HG03439 (cell line): ENCODE results near the gene TMPRSS9.
"Not testable (repeated sequence)": the region's sequence is repeated elsewhere in the genome, so short reads cannot be mapped to it uniquely, and the experiment has no call there.

Experiments used
- ATAC-seq: cut with Tn5 transposase; IDR thresholded peaks from one replicate; pipeline ENCODE4 v1.9.1; 2021; ENCODE audit warnings: mild to moderate bottlenecking, moderate library complexity; ENCODE audit not compliant: unreplicated experiment

Gene TMPRSS9

GRCh38 chr19:2416321-2417097 is 56.4 kb downstream of the TMPRSS9 start:
- ATAC-seq, result no peak

DNA sequence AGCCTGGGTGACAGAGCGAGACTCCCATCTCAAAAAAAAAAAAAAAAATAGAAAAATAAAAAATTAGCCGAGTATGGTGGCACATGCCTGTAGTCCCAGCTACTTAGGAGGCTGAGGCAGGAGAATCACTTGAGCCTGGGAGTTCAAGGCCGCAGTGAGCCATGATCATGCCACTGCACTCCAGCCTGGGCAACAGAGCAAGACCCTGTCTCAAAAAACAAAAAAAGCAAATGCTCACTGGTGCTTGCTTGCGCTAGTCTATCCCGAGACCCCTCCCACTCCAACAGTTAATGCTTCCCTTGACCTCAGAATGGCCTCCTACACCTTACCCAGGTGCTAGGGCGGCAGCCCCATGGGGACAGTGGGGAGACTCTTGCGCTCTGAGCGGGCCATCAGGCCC is 57.4 kb downstream of the TMPRSS9 start:
- not testable (repeated sequence) for ATAC-seq

GRCh38 chr19:2417881-2418406 is 57.9 kb downstream of the TMPRSS9 start:
- ATAC-seq, result no peak

- ATAC-seq, result no peak
Observed at GRCh38 chr19:2419754-2420153, 59.7 kb downstream of the TMPRSS9 start.

DNA sequence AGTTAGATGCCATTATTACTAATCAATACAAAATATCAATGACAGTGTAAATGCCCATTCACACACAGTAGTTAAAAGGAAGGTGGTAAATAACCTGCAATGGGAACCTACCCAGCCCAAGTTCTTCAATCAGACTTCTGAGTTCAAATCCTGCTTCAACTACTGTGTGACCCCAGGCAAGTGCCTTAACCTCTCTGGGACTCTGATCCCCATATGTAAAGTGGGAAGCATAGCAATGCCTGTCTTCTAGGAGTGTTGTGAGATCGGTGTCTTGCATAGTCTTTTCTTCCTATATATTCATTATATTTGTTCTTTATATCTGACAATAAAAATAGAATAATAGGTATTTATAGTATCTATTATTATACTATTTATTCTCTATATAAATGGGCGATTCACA is 60.4 kb downstream of the TMPRSS9 start:
- ATAC-seq, result no peak

DNA sequence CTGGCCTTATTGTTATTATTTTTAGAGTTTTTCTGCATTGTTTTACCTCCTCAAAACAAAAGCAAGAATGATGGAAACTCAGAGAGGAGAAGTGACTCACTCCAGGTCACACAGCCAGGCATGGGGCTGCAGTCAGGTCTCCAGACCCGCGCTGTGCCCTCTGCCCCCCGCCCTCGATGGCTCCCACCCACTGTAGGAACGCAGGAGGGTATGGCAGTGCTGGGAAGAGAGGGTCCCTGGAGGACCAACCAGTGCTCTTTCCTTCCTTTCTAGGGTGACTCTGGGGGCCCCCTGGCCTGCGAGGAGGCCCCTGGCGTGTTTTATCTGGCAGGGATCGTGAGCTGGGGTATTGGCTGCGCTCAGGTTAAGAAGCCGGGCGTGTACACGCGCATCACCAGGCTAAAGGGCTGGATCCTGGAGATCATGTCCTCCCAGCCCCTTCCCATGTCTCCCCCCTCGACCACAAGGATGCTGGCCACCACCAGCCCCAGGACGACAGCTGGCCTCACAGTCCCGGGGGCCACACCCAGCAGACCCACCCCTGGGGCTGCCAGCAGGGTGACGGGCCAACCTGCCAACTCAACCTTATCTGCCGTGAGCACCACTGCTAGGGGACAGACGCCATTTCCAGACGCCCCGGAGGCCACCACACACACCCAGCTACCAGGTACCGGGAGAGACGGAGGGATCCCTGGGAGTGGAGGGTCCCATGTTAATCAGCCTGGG is 61.7 kb downstream of the TMPRSS9 start:
- no peak for ATAC-seq

DNA sequence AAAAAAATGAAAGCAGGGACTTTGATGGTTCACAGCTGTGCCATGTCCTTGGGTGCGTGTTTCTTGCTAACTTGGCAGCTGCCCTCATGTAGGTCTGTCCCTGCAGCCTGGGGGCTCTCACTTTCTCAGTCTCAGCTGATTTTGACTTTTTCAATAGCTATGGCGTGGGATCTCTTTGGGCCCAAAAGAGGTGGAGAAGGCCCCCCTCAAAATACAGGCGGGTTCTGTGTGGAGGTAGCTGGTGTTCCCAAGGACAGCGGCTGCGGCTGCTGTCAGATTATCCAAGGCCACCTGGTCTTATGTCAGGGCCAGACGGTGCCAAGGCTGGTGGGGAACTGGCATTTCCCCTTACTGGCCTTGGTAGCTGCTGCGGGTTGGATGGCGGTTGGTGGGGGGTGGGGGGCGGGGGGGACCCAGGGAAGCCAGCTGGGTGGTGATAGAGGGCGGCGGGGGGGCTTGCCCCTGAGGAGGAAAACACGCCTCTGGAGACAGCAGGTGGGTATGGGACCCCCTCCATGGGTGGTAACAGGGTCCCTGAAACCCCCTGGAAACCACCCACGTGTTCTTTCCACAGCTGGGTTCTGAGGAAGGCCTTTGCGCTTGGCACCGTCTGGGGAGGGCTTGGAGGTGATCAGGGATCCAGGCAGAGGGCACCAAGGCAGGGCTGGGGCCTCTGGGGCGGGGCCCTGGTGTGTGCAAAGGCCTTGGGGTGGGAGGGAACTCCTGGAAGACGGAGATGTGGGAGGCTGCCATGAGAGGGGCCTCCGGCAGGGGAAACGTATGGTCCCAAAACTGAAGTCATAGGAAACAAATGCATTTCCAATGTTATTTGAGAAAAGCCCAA is 63.2 kb downstream of the TMPRSS9 start:
- ATAC-seq, result no peak

DNA sequence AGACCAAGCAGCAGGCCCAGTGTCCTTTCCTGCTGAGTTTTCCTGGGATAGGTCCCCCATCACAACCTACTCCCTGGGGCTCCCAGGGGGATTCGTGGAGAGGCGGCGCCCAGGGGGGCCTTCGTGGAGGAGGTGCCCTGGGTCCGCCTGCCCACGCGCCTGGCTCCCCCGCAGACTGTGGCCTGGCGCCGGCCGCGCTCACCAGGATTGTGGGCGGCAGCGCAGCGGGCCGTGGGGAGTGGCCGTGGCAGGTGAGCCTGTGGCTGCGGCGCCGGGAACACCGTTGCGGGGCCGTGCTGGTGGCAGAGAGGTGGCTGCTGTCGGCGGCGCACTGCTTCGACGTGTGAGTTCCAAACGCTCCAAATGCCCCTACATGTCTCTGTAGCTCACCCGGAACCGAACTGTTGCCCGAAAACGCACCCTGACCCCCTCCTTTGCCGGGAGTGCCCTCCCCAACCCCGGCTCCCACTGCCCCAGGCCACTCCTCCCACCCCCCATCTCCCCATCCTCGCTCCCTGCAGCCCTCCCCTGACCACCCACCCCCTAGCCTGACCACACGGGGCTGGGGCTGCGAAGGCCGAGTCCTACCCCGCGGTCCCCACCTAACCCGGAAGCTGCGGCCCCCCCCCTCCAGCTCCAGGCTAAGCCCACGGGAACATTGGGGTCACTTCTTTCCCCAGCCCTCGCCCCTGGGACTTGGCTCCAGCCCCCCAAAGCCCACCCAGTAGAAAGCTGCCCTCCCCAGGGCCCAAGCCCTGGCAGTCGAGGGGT is 64.0 kb downstream of the TMPRSS9 start:
- ATAC-seq, result no peak

- no peak for ATAC-seq
Observed at GRCh38 chr19:2424686-2425621, 64.9 kb downstream of the TMPRSS9 start.

GRCh38 chr19:2425622-2426581 is 65.8 kb downstream of the TMPRSS9 start:
- ATAC-seq, result no peak

GRCh38 chr19:2426611-2427428 is 66.8 kb downstream of the TMPRSS9 start:
- ATAC-seq, result peak; percentile 14

DNA sequence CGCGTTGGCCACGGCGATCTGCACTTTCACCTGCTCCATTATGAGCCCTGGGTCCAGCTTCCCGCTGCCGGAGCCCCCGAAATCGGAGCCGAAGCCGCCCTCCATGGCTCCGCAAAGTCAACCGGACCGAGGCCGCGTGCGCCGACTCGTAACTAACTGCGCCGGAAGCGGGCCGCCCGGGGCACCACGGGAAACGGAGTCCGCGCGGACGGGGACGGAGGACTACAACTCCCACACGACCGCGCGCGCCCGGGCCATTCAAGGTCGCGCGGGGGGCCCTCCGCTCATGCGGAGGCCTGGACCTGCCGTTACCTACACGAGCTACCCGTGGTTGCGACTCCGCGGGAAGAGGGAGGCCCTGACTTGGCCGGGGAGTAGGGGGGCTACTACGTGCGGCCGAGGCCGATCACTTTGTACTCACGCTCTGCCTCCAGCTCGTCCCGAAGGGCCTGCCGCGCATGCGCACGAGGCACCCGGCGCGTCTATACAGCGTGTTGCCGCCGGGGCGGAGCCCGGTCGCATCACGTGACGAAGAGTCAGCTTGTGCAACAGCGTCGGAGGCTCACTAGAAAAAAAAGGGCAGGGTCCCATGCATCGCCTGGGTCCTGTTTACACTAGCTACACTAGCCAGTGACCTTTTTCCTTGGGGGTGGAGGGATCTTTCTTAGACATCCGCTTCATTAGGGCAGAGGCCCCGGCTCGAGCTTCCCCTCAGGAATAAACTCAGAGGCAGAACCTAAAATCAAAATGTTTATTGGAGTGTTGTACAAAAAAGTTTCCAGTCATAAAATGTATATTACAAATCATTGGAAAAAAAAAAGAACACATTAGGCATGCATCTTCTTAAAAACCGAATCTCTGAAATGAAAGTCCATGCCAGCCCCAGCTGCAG is 67.6 kb downstream of the TMPRSS9 start, which contains the start of gene TIMM13:
TSS of gene TIMM13 (minus strand) at position 158 of the 892 bp plus-strand sequence. CDS start at position 105, 53 bp downstream.
- ATAC-seq, result peak; percentile 74

DNA sequence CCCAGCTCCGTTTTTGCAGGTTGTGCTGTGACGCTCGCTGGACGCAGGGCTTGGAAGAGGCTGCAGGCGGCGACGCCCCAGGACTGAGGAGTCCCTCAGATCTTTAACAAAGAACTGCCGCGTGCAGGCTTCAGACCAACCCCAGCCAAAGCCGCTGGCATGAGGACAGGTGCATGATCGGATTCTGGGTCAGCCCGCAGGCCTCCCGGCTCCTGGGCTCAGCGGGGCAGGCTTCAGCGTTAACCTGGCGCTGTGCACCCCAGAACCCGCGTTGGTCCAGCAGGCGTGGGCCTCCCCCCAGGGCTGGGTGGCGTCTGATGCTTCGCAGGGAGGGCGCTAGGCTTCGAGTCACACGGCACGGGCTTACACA is 68.2 kb downstream of the TMPRSS9 start:
- no peak for ATAC-seq

DNA sequence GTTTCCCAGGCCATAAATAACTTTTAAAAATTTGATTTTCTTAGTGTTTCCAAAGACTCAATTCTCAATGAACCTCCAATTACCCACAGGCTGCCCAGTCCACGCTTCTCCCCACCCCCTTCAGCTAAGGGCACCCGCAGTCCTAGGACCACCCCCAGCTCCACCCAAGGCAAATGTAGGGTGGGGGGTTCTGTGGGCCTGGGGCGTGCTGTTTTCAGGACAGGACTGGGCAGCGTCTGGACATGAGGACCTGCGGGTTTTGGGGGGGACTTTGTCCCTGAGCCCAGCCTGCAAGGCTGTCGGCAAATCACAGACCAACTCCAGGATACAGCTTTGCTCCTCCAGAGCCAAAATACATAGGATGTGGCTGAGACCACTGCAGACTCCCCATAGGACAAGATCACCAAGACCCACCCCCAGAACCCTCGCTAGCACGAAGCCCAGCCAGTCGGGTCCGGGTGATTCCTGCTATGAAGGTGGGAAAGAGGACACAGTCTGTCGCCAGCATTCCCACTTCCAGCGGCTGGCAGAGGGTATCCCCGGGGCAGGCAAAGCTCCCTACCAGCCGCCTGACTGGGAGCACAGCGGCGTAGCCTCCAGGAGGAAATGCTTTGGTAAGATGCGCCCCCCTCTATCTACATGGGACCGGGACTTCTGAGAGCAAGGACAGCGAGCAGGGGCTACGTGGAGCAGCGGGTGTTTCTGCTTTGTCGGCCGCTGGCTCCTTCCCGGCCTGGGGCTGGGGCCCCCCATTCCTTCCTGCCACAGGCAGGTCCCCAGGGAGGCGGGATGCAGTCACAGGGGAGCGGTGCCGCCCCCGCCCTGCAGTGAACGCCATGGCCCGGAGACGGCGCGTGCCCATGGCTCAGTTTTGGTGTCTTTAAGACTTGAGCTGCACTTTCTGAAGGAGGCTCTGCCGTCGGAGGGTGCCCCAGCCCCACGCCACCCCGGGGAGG is 69.0 kb downstream of the TMPRSS9 start:
- ATAC-seq, result no peak

- no peak for ATAC-seq
Observed at GRCh38 chr19:2429917-2430535, 70.0 kb downstream of the TMPRSS9 start.
